RWPE2 (cell line): ENCODE results near the gene TOP2A.

Experiments
- ATAC-seq: fragments of 200-7000 bp; cut with Tn5 transposase; 3 replicates; pipeline ENCODE4 v1.9.1; 2021; ENCODE audit warnings: low read depth
- DNase-seq: peaks from one replicate; pipeline ENCODE4 v3.0.0-alpha.2; 2020; ENCODE audit warnings: low spot score
- H3K27ac ChIP-seq: fragments of 450-650 bp; 2 replicates; pipeline ENCODE4 v1.5.1; 2017; ENCODE audit warnings: mild to moderate bottlenecking; ENCODE audit not compliant: poor library complexity, severe bottlenecking
- H3K27me3 ChIP-seq: fragments of 250-450 bp; sonication (Bioruptor Pico); 2 replicates; pipeline ENCODE4 v1.5.1; 2021; ENCODE audit warnings: mild to moderate bottlenecking, moderate library complexity; ENCODE audit not compliant: insufficient read depth, poor library complexity, severe bottlenecking
- H3K36me3 ChIP-seq: fragments of 250-450 bp; sonication (Bioruptor Pico); 2 replicates; pipeline ENCODE4 v1.5.1; 2020; ENCODE audit warnings: low read depth, mild to moderate bottlenecking, moderate library complexity
- H3K4me1 ChIP-seq: fragments of 250-450 bp; sonication (Bioruptor Pico); 2 replicates; pipeline ENCODE4 v1.5.1; 2021; ENCODE audit warnings: mild to moderate bottlenecking, moderate library complexity; ENCODE audit not compliant: insufficient read depth, poor library complexity, severe bottlenecking
- H3K4me3 ChIP-seq: fragments of 250-450 bp; sonication (Bioruptor Pico); 2 replicates; pipeline ENCODE4 v1.5.1; 2021; ENCODE audit warnings: mild to moderate bottlenecking, moderate library complexity; ENCODE audit not compliant: severe bottlenecking
- H3K9me3 ChIP-seq: fragments of 250-450 bp; sonication (Bioruptor Pico); 2 replicates; pipeline ENCODE4 v1.5.1; 2021; ENCODE audit warnings: mild to moderate bottlenecking, moderate library complexity; ENCODE audit not compliant: severe bottlenecking
- CTCF ChIP-seq: fragments of 450-650 bp; IDR thresholded peaks from one replicate; pipeline ENCODE4 v1.5.1; 2017; ENCODE audit warnings: mild to moderate bottlenecking, moderate library complexity; ENCODE audit not compliant: poor library complexity, severe bottlenecking

Gene TOP2A

GRCh38 chr17:40345994-40346764, 71.5 kb downstream of the TOP2A start:
- no peak for TF ChIP-seq CTCF
- DNase-seq: no peak
- H3K27me3 ChIP-seq: no peaks in the 10 kb centered on the region
- H3K4me3 ChIP-seq: no peak overlapping the region
- no peak for ATAC-seq
- peaks cover 27% of the 10 kb centered on the region for H3K36me3 ChIP-seq
- H3K4me1 ChIP-seq: peaks cover 66% of the 10 kb centered on the region
- no peaks in the 10 kb centered on the region for H3K9me3 ChIP-seq
- peak overlapping the region; percentile 88 for H3K27ac ChIP-seq

GRCh38 chr17:40345161-40345993, 72.3 kb downstream of the TOP2A start:
- Histone ChIP-seq H3K4me3 (peak overlapping the region; percentile 4), H3K9me3 (no peaks in the 10 kb centered on the region), H3K27ac (peak overlapping the region; percentile 88), H3K36me3 (peaks cover 24% of the 10 kb centered on the region), H3K4me1 (peaks cover 70% of the 10 kb centered on the region), H3K27me3 (no peaks in the 10 kb centered on the region)
- ATAC-seq (peak; percentile 54), DNase-seq (no peak)
- TF ChIP-seq CTCF: no peak

- no peak overlapping the region for H3K4me3 ChIP-seq
- H3K4me1 ChIP-seq: peaks cover 63% of the 10 kb centered on the region
- H3K36me3 ChIP-seq: peaks cover 21% of the 10 kb centered on the region
- ATAC-seq (no peak), DNase-seq (no peak)
- no peak for TF ChIP-seq CTCF
- peak overlapping the region; percentile 88 for H3K27ac ChIP-seq
- H3K27me3 ChIP-seq: no peaks in the 10 kb centered on the region
- no peaks in the 10 kb centered on the region for H3K9me3 ChIP-seq
Observed at GRCh38 chr17:40344421-40345160, 73.1 kb downstream of the TOP2A start.

GRCh38 chr17:40343219-40344119, 74.2 kb downstream of the TOP2A start:
- H3K4me3 ChIP-seq: no peak overlapping the region
- ATAC-seq (no peak), DNase-seq (no peak)
- H3K9me3 ChIP-seq: no peaks in the 10 kb centered on the region
- H3K27me3 ChIP-seq: no peaks in the 10 kb centered on the region
- H3K36me3 ChIP-seq: peaks cover 13% of the 10 kb centered on the region
- peaks cover 51% of the 10 kb centered on the region for H3K4me1 ChIP-seq
- H3K27ac ChIP-seq: peak overlapping the region; percentile 88
- TF ChIP-seq CTCF: no peak
